Measurements from ENCODE around the gene ST6GALNAC6.

ST6GALNAC6 gene

DNA sequence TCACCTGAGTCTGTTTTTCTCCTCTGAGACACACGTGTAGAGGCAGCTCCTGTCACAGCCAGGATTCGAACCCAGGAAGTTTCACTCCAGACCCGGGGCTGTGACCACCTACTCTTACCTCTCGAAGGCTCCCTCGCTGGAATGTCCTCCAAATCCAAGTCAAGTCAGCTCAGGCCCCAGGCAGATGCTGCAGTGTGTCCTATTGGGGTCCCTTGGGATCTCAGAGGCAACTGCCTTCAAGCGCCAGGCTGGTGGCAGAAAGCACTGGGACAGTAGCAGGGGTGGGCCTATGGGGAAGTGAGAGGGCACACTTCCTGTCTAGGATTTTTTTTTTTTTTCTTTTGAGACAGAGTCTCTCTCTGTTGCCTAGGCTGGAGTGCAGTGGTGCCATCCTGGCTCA, 18.2 kb upstream of the ST6GALNAC6 start:
- Histone ChIP-seq H3K4me1 (ENCODE audit: control insufficient read depth in 5 of 5, insufficient read depth in 5 of 5, low read length in 5 of 5) (peaks cover 15 to 63% (median 55%) of the 10 kb centered on the region in 5 donors), H3K4me3 (ENCODE audit: low read depth in 1 of 5, low read length in 5 of 5) (no peak overlapping the region), H3K27ac (ENCODE audit: low read depth, low read length) (peak overlapping the region; percentile 87)

DNA sequence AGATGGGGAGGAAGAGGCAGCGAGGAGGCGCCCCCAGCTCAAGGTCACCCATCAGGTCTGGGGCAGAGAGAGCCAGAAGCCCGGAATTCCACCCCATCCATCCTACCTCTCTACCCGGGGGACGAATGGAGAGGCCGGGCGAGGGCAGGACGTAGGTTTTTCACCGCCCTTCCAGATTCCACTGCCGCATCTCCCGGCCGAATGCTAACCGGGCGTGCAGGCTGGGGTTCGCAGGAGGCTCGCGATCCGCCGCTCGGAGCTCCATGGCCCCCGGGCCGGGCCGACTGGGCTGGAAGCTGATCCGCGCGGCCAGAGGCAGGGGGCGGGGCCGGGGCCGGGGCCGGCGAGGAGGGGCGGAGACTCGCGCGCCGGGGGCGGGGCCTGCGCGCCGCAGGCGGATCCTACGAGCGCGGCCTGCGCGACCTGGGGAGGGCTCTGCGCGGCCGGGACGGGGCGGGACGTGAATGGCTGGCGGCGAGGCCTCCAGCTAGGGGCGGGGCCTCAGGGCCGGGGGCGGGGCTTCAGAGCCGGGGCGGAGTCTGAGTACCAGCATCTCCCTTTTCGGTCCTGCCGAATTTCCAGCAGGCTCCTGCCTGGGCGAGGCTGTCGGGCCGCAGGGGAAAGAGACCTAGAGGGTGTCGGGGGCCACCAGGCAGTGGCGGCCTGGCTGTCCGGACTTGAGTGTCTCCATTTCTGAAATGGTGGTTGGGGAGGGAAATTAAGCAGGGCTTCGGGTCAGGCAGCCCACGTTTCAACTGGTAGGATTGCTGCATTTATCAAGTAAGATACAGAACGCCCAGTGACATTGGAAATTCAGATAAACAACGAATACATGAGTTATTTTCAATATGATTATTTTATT, 17.5 kb upstream of the ST6GALNAC6 start, which contains the start of gene ST6GALNAC4:
TSS of gene ST6GALNAC4 (minus strand) at position 322 of the 862 bp plus-strand sequence. CDS start 622 bp downstream, outside the sequence.
- Histone ChIP-seq H3K27ac (ENCODE audit: low read depth, low read length) (peak within 1 kb of the TSS; percentile 87), H3K36me3 (ENCODE audit: control insufficient read depth in 5 of 5, insufficient read depth in 5 of 5, low read length in 5 of 5) (peaks cover 0 to 13% (median 10%) of the 10 kb centered on the region in 5 donors), H3K9me3 (ENCODE audit: control insufficient read depth in 5 of 5, low read length in 5 of 5) (no peaks in the 10 kb centered on the region), H3K9ac (ENCODE audit: low read length in 5 of 5) (peak within 1 kb of the TSS; percentile 16 to 82 (median 63)), H3K27me3 (ENCODE audit: control insufficient read depth in 5 of 5, insufficient read depth in 4 of 5, low read length in 5 of 5) (peaks cover 0 to 2% (median 0%) of the 10 kb centered on the region in 5 donors), H3K4me3 (ENCODE audit: low read depth in 1 of 5, low read length in 5 of 5) (peak within 1 kb of the TSS; percentile 78 to 86 (median 81)), H3K4me1 (ENCODE audit: control insufficient read depth in 5 of 5, insufficient read depth in 5 of 5, low read length in 5 of 5) (peaks cover 15 to 62% (median 53%) of the 10 kb centered on the region in 5 donors)

More for the DNA sequence above, 18.2 kb upstream of the ST6GALNAC6 start:
- Histone ChIP-seq H3K27me3 (ENCODE audit: control insufficient read depth in 5 of 5, insufficient read depth in 4 of 5, low read length in 5 of 5) (peaks cover 0 to 2% (median 0%) of the 10 kb centered on the region in 5 donors), H3K36me3 (ENCODE audit: control insufficient read depth in 5 of 5, insufficient read depth in 5 of 5, low read length in 5 of 5) (peaks cover 0 to 7% (median 4%) of the 10 kb centered on the region in 5 donors), H3K9me3 (ENCODE audit: control insufficient read depth in 5 of 5, low read length in 5 of 5) (no peaks in the 10 kb centered on the region), H3K9ac (ENCODE audit: low read length in 5 of 5) (no peak overlapping the region)

DNA sequence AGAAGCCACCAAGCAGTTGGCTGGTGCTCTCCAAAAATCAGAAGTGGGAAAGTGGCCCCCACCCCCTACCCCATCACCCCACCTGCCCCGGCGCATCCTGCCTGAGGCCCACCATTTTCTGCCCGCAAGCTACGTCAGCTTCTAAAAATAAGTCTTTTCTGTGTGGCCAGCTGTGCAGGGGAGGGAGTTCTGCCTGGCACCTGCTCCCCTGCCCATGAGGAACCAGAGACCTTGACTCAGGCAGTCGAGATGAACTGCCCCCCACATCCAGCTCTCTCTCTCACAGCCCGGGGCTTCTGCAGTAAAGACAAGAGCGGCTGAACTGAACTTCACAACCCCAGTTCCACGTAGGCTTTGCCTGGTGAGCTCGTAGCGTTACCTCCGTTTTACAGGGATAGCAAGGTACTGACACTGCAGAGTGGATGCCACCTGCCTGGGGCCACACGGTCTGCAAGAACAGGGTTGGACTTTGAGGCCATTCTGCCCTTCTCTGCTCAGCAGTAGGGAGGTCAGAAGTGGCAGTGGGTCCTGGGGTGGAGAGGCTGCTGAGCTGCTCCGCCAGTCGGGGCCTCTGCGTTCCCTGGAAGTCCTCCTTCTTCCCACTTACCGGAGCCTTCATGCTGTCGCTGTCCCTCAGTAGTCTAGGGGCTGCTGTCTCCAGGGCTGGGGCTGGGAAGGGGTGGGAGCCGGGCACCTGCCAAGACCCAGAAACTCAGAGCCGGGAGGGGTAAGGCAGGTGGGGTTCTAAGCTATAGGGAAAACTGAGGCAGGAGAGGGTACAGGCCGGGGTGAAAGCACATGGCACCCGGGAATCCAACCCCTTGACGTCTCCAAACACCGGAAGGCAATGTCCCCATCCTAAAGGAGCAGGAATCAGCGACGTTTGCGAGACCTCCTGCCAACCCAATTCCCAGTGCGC, 16.7 kb upstream of the ST6GALNAC6 start:
- Histone ChIP-seq H3K9ac (ENCODE audit: low read length in 5 of 5) (peak overlapping the region; percentile 16 to 82 (median 63)), H3K4me3 (ENCODE audit: low read depth in 1 of 5, low read length in 5 of 5) (peak overlapping the region; percentile 78 to 86 (median 81)), H3K27ac (ENCODE audit: low read depth, low read length) (no peak overlapping the region), H3K27me3 (ENCODE audit: control insufficient read depth in 5 of 5, insufficient read depth in 4 of 5, low read length in 5 of 5) (peaks cover 0 to 2% (median 0%) of the 10 kb centered on the region in 5 donors), H3K4me1 (ENCODE audit: control insufficient read depth in 5 of 5, insufficient read depth in 5 of 5, low read length in 5 of 5) (peaks cover 15 to 53% (median 45%) of the 10 kb centered on the region in 5 donors), H3K36me3 (ENCODE audit: control insufficient read depth in 5 of 5, insufficient read depth in 5 of 5, low read length in 5 of 5) (peaks cover 0 to 19% (median 13%) of the 10 kb centered on the region in 5 donors), H3K9me3 (ENCODE audit: control insufficient read depth in 5 of 5, low read length in 5 of 5) (no peaks in the 10 kb centered on the region)

DNA sequence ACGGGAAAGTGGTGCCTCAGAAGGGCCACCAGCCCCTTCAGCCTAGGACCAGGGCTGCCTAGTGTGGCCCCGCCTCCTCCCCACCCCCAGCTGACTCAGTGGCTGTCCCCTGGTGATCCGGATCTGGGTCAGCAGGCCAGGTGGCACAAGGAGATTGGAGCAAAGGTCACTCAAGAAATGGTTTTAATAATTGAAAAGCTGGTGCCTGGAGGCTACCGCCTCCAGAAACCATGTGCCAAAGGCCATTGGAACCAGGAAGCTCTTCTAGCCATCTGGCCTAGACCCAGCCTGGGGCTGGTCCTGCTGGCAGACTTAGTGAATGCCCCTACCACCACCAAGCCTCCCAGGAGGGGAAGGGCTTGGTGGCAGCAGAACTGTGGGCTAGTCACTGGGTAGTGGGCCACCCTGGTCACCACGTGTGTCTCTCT, 15.9 kb upstream of the ST6GALNAC6 start:
- peaks cover 0 to 2% (median 0%) of the 10 kb centered on the region in 5 donors for H3K27me3 ChIP-seq (ENCODE audit: control insufficient read depth in 5 of 5, insufficient read depth in 4 of 5, low read length in 5 of 5)
- H3K4me1 ChIP-seq (ENCODE audit: control insufficient read depth in 5 of 5, insufficient read depth in 5 of 5, low read length in 5 of 5) = peaks cover 15 to 52% (median 45%) of the 10 kb centered on the region in 5 donors
- peak overlapping the region in 2 of 5 donors; percentile 14 to 48 for H3K9ac ChIP-seq (ENCODE audit: low read length in 5 of 5)
- H3K9me3 ChIP-seq (ENCODE audit: control insufficient read depth in 5 of 5, low read length in 5 of 5) = no peaks in the 10 kb centered on the region
- H3K27ac ChIP-seq (ENCODE audit: low read depth, low read length) = peak overlapping the region; percentile 30
- no peak overlapping the region for H3K4me3 ChIP-seq (ENCODE audit: low read depth in 1 of 5, low read length in 5 of 5)
- H3K36me3 ChIP-seq (ENCODE audit: control insufficient read depth in 5 of 5, insufficient read depth in 5 of 5, low read length in 5 of 5) = peaks cover 0 to 25% (median 16%) of the 10 kb centered on the region in 5 donors

DNA sequence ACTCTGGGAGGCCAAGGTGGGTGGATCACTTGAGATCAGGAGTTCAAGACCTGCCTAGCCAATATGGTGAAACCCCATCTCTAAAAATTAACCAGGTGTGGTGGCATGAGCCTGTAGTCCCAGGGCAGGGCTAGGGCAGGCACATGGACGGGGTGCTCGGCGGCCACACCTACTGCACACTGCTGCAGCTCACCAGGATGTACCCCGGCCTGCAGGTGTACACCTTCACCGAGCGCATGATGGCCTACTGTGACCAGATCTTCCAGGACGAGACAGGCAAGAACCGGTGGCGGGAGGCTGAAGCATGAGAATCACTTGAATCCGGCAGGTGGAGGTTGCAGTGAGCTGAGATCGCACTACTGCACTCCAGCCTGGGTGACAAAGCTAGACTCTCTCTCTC, 14.3 kb upstream of the ST6GALNAC6 start:
- no peak overlapping the region for H3K9ac ChIP-seq (ENCODE audit: low read length in 5 of 5)
- H3K27ac ChIP-seq (ENCODE audit: low read depth, low read length) = no peak overlapping the region
- no peak overlapping the region for H3K4me3 ChIP-seq (ENCODE audit: low read depth in 1 of 5, low read length in 5 of 5)
- H3K9me3 ChIP-seq (ENCODE audit: control insufficient read depth in 5 of 5, low read length in 5 of 5) = no peaks in the 10 kb centered on the region
- peaks cover 0 to 32% (median 23%) of the 10 kb centered on the region in 5 donors for H3K36me3 ChIP-seq (ENCODE audit: control insufficient read depth in 5 of 5, insufficient read depth in 5 of 5, low read length in 5 of 5)
- peaks cover 6 to 38% (median 35%) of the 10 kb centered on the region in 5 donors for H3K4me1 ChIP-seq (ENCODE audit: control insufficient read depth in 5 of 5, insufficient read depth in 5 of 5, low read length in 5 of 5)
- no peaks in the 10 kb centered on the region for H3K27me3 ChIP-seq (ENCODE audit: control insufficient read depth in 5 of 5, insufficient read depth in 4 of 5, low read length in 5 of 5)

DNA sequence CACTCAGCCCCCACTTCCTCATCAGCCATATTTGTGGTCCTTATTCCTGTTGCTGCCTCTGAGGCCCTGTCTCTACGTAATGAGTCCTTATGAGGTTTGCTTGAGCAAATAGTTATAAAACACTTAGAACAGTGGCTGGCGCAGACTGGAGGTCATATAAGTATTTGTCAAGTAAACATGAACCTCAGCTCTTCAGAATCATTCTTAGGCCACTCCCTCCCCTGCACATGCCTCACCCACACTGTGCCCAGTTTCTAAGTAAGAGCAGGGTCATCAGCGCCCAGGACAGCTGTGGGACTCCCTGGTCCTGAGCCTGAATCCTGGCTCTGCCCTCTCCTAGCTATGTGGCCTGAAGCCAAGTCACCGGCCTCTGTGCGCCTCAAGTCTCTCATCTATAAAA, 13.5 kb upstream of the ST6GALNAC6 start:
- Histone ChIP-seq H3K27me3 (ENCODE audit: control insufficient read depth in 5 of 5, insufficient read depth in 4 of 5, low read length in 5 of 5) (no peaks in the 10 kb centered on the region), H3K9ac (ENCODE audit: low read length in 5 of 5) (no peak overlapping the region), H3K9me3 (ENCODE audit: control insufficient read depth in 5 of 5, low read length in 5 of 5) (no peaks in the 10 kb centered on the region), H3K36me3 (ENCODE audit: control insufficient read depth in 5 of 5, insufficient read depth in 5 of 5, low read length in 5 of 5) (peaks cover 0 to 39% (median 28%) of the 10 kb centered on the region in 5 donors), H3K27ac (ENCODE audit: low read depth, low read length) (no peak overlapping the region), H3K4me3 (ENCODE audit: low read depth in 1 of 5, low read length in 5 of 5) (no peak overlapping the region), H3K4me1 (ENCODE audit: control insufficient read depth in 5 of 5, insufficient read depth in 5 of 5, low read length in 5 of 5) (peaks cover 5 to 31% (median 27%) of the 10 kb centered on the region in 5 donors)

DNA sequence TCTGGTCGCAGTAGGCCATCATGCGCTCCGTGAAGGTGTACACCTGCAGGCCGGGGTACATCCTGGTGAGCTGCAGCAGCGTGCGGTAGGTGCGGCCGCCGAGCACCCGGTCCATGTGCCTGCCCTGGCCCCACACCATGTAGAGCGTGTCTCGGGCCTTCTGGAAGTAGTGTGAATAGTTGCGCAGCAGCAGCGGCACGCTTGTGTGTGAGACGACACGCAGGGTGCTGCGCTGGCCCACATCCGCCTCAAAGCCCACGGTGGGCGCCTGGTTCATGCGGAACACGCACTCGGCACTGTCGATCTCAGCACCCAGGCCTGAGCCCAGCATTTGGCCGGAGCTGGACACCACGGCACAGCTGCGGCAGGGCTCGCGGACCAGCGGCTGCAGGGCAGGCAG, 12.9 kb upstream of the ST6GALNAC6 start:
- Histone ChIP-seq H3K9me3 (ENCODE audit: control insufficient read depth in 5 of 5, low read length in 5 of 5) (no peaks in the 10 kb centered on the region), H3K4me3 (ENCODE audit: low read depth in 1 of 5, low read length in 5 of 5) (no peak overlapping the region), H3K27ac (ENCODE audit: low read depth, low read length) (no peak overlapping the region), H3K36me3 (ENCODE audit: control insufficient read depth in 5 of 5, insufficient read depth in 5 of 5, low read length in 5 of 5) (peaks cover 0 to 41% (median 28%) of the 10 kb centered on the region in 5 donors), H3K4me1 (ENCODE audit: control insufficient read depth in 5 of 5, insufficient read depth in 5 of 5, low read length in 5 of 5) (peaks cover 5 to 26% (median 23%) of the 10 kb centered on the region in 5 donors), H3K27me3 (ENCODE audit: control insufficient read depth in 5 of 5, insufficient read depth in 4 of 5, low read length in 5 of 5) (no peaks in the 10 kb centered on the region), H3K9ac (ENCODE audit: low read length in 5 of 5) (no peak overlapping the region)

DNA sequence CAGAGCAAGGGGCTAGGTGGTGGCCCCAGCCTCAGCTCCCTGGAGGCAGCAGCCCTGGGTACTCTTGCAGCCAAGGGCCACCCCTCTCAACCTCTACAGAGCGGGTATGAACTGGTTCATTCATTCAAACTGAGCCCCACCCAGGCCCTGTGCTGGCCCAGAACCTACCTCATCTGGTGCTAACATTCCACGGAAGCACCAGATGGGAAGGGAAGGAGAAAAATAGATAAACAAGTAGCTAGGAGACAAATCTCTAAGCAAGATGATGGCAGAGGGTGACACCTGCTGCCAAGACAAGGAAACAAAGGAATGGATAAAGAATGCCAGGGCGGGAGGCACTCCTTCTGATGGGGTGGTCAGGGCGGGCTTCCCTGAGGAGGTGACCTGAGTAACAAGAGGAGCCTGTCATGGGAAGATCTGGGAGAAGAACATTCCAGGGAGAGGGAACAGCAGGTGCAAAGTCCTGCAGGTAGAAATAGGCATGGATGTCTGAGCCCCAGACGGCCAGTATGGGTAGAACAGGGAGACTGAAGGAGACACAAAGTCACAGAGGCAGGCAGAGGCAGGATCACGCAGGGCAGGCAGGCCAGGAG, 11.3 kb upstream of the ST6GALNAC6 start:
- Histone ChIP-seq H3K27ac (ENCODE audit: low read depth, low read length) (no peak overlapping the region), H3K9me3 (ENCODE audit: control insufficient read depth in 5 of 5, low read length in 5 of 5) (no peaks in the 10 kb centered on the region), H3K9ac (ENCODE audit: low read length in 5 of 5) (no peak overlapping the region), H3K4me1 (ENCODE audit: control insufficient read depth in 5 of 5, insufficient read depth in 5 of 5, low read length in 5 of 5) (peaks cover 2 to 30% (median 25%) of the 10 kb centered on the region in 5 donors), H3K36me3 (ENCODE audit: control insufficient read depth in 5 of 5, insufficient read depth in 5 of 5, low read length in 5 of 5) (peaks cover 0 to 41% (median 28%) of the 10 kb centered on the region in 5 donors), H3K27me3 (ENCODE audit: control insufficient read depth in 5 of 5, insufficient read depth in 4 of 5, low read length in 5 of 5) (no peaks in the 10 kb centered on the region), H3K4me3 (ENCODE audit: low read depth in 1 of 5, low read length in 5 of 5) (no peak overlapping the region)

DNA sequence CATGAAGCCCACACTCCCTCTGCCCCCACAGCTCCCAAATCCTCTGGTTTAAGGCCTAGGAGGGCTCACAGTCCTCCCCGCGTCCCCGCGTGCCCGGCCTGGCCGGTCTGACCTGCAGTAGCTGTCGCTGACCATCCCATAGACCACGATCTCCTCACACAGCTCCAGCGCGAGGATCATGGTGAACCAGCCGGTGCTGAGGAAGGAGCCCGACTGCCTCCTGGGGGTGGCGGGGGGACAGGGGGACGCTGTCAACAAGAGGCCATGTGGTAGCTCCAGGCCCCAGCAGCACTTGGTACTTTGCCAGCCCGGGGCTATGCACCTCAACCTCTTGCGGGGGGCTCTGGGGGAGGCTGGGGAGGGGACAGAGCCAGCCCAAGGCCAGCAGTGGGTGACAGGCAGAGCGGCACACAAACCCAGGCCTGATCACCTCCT, 10.5 kb upstream of the ST6GALNAC6 start:
- Histone ChIP-seq H3K4me3 (ENCODE audit: low read depth in 1 of 5, low read length in 5 of 5) (no peak overlapping the region), H3K4me1 (ENCODE audit: control insufficient read depth in 5 of 5, insufficient read depth in 5 of 5, low read length in 5 of 5) (peaks cover 0 to 29% (median 25%) of the 10 kb centered on the region in 5 donors), H3K27me3 (ENCODE audit: control insufficient read depth in 5 of 5, insufficient read depth in 4 of 5, low read length in 5 of 5) (no peaks in the 10 kb centered on the region), H3K36me3 (ENCODE audit: control insufficient read depth in 5 of 5, insufficient read depth in 5 of 5, low read length in 5 of 5) (peaks cover 0 to 41% (median 28%) of the 10 kb centered on the region in 5 donors), H3K9me3 (ENCODE audit: control insufficient read depth in 5 of 5, low read length in 5 of 5) (no peaks in the 10 kb centered on the region), H3K9ac (ENCODE audit: low read length in 5 of 5) (no peak overlapping the region), H3K27ac (ENCODE audit: low read depth, low read length) (no peak overlapping the region)

All from subcutaneous abdominal adipose tissue (tissue), 5 donors.